SK-N-MC (cell line): ENCODE measurements around the gene NR1H2.

ENCODE experiments used
- EZH2 ChIP-seq: fragments of 200-600 bp; sonication (generic); IDR thresholded peaks from one replicate; pipeline ENCODE4 v1.6.1; 2017; ENCODE audit warnings: antibody characterized with exemption
- POLR2AphosphoS5 ChIP-seq: IDR thresholded peaks from 2 replicates; pipeline ENCODE4 v1.6.1; 2012; ENCODE audit warnings: mild to moderate bottlenecking, low read depth, low read length, borderline replicate concordance

- no peak for TF ChIP-seq POLR2AphosphoS5
- TF ChIP-seq EZH2, result no peak
Measured at GRCh38 chr19:50414864-50415660, 38.8 kb downstream of the NR1H2 start.
